Measurements from ENCODE around the gene WEE2. TPM values are rescaled to one million over a fixed set of nuclear protein-coding genes. Genes with fewer than 3 reads are reported as not detected.

Gene WEE2
- total and polyA plus RNA-seq, 11 donors: 0.08 TPM; not detected in 10

- Histone ChIP-seq H3K27ac (no peak overlapping the region), H3K36me3 (peaks cover 0 to 80% (median 57%) of the 10 kb centered on the region in 9 donors), H3K4me1 (peaks cover 0 to 42% (median 0%) of the 10 kb centered on the region in 12 donors), H3K27me3 (no peaks in the 10 kb centered on the region), H3K4me3 (no peak overlapping the region), H3K9me3 (no peaks in the 10 kb centered on the region)
- DNase-seq (no peak), ATAC-seq (no peak)
- intact Hi-C loops (cut with DNase I): loop anchor here in 2 of 10 donors (5.0 to 10.0 kb wide), 2 partner anchors 33 to 70 kb away; partner anchors contain the start of gene SSBP1 (in 1 of the 2)
- no peak for TF ChIP-seq POLR2A (IDR thresholded peaks at IDR 0.05)
- TF ChIP-seq, protein P1, sequence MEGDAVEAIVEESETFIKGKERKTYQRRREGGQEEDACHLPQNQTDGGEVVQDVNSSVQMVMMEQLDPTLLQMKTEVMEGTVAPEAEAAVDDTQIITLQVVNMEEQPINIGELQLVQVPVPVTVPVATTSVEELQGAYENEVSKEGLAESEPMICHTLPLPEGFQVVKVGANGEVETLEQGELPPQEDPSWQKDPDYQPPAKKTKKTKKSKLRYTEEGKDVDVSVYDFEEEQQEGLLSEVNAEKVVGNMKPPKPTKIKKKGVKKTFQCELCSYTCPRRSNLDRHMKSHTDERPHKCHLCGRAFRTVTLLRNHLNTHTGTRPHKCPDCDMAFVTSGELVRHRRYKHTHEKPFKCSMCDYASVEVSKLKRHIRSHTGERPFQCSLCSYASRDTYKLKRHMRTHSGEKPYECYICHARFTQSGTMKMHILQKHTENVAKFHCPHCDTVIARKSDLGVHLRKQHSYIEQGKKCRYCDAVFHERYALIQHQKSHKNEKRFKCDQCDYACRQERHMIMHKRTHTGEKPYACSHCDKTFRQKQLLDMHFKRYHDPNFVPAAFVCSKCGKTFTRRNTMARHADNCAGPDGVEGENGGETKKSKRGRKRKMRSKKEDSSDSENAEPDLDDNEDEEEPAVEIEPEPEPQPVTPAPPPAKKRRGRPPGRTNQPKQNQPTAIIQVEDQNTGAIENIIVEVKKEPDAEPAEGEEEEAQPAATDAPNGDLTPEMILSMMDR (IDR thresholded peaks at IDR 0.05): no peak
- WGBS, 4 donors: 90 to 96% (median 95%) methylated on average over 4 to 6 of the region's 6 CpGs
Measured at GRCh38 chr7:141664450-141664849, 43.7 kb upstream of the WEE2 start.

- 91 to 95% (median 92%) methylated on average over 16 to 18 of the region's 18 CpGs for WGBS, 4 donors
- Histone ChIP-seq H3K36me3 (peaks cover 0 to 71% (median 47%) of the 10 kb centered on the region in 9 donors), H3K4me3 (no peak overlapping the region)
Measured at GRCh38 chr7:141665208-141666035, 42.7 kb upstream of the WEE2 start.

DNA sequence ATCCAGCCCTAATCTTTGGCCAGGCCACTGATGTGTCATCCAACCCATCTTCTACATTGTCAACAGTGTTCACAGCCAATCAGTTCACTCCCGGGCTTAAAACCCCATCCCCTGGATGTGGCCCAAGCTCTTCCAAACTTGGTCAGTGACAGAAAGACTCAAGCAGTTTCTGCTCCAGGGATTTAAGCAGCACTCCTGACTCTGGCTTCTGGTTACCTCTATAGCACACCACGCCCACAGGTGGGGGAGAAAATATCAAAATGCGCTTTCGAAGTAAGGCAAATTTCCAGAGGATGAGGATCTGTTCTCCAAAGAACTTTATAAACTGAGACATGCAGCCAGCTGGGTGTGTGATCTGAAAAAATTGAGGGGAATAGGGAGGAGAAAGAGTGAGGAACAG is 42.1 kb upstream of the WEE2 start:
- WGBS, 4 donors: 90 to 94% (median 93%) methylated on average over 4 of the region's 4 CpGs
- H3K4me1 ChIP-seq: peaks cover 0 to 29% (median 0%) of the 10 kb centered on the region in 12 donors
- H3K4me3 ChIP-seq: no peak overlapping the region
- TF ChIP-seq, protein P1 (IDR thresholded peaks at IDR 0.05): no peak
- no peak for TF ChIP-seq POLR2A (IDR thresholded peaks at IDR 0.05)
- no peak overlapping the region for H3K27ac ChIP-seq
- DNase-seq (no peak), ATAC-seq (no peak)
- peaks cover 0 to 66% (median 50%) of the 10 kb centered on the region in 9 donors for H3K36me3 ChIP-seq
- no peaks in the 10 kb centered on the region for H3K9me3 ChIP-seq
- intact Hi-C loops (cut with DNase I): loop anchor here in 1 of 10 donors (10.0 kb wide), 1 partner anchor 69 kb away; the partner anchor contains the start of gene SSBP1
- H3K27me3 ChIP-seq: no peaks in the 10 kb centered on the region

More at GRCh38 chr7:141665208-141666035, 42.7 kb upstream of the WEE2 start:
- no peaks in the 10 kb centered on the region for H3K9me3 ChIP-seq
- no peak overlapping the region for H3K27ac ChIP-seq
- intact Hi-C loops (cut with DNase I): loop anchor here in 1 of 10 donors (10.0 kb wide), 1 partner anchor 69 kb away; the partner anchor contains the start of gene SSBP1
- no peak for TF ChIP-seq POLR2A (IDR thresholded peaks at IDR 0.05)
- TF ChIP-seq, protein P1 (IDR thresholded peaks at IDR 0.05): no peak
- no peak for ATAC-seq
- peaks cover 0 to 35% (median 0%) of the 10 kb centered on the region in 12 donors for H3K4me1 ChIP-seq
- DNase-seq: no peak
- H3K27me3 ChIP-seq: no peaks in the 10 kb centered on the region

DNA sequence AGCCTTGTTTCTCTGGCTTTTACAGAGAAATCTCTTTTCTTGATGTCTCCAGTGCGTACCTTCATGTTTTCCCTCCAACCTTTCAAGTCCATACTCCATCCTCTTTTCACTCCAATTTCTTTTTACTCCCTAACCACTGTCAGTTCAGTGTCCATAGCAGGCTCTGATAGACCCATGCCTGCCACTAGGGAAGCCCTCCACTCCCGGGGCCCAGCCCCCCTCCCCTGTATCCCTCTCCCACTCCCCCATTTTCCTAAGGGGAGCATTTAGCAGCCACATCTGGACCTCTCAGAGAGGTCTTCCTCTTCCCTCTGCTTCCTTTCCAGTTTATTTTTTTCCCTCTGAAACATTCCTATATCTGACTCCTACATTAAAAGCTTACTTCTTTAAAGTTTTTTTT is 39.3 kb upstream of the WEE2 start:
- TF ChIP-seq, protein P1 (IDR thresholded peaks at IDR 0.05): no peak
- no peak for TF ChIP-seq POLR2A (IDR thresholded peaks at IDR 0.05)
- 84 to 87% (median 86%) methylated on average over 2 of the region's 2 CpGs for WGBS, 4 donors
- ATAC-seq (no peak), DNase-seq (no peak)
- peaks cover 0 to 4% (median 0%) of the 10 kb centered on the region in 12 donors for H3K9me3 ChIP-seq
- intact Hi-C loops (cut with DNase I): loop anchor here in 1 of 10 donors (10.0 kb wide), 1 partner anchor 66 kb away; the partner anchor contains the start of gene SSBP1
- peaks cover 0 to 23% (median under 1%) of the 10 kb centered on the region in 12 donors for H3K4me1 ChIP-seq
- H3K27ac ChIP-seq: no peak overlapping the region
- peaks cover 0 to 54% (median 33%) of the 10 kb centered on the region in 9 donors for H3K36me3 ChIP-seq
- no peaks in the 10 kb centered on the region for H3K27me3 ChIP-seq
- no peak overlapping the region for H3K4me3 ChIP-seq

All from heart left ventricle (tissue), 16 donors.